Measurements from ENCODE around the gene PRRC1. TPM values are rescaled to one million over a fixed set of nuclear protein-coding genes. Genes with fewer than 3 reads are reported as not detected.

Gene PRRC1
- total and polyA plus RNA-seq, 7 donors, result 19.3 to 32.1 (median 28.8) TPM

DNA sequence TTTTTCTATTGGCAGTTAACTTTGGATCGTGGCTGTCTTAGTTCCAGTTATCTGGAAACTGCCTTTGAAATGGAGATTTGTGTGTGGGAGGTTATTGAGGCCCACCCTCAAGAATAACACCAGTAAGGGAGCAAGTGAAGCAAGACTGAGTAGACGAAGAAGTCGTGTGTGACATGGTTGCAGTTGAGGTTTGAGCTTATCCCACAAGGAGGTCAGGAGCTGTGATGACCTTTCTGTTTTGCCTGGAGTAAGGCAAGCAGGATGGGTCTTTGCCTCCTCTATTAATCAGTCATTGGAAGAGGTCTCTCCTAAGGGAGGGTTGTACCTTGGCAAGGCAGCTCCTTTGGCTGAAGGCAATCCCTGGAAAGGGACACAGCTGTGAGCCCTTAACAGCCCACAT lies 81.9 kb downstream of the PRRC1 start:
- H3K27ac ChIP-seq, result no peak overlapping the region

GRCh38 chr5:127599847-127600246 lies 82.4 kb downstream of the PRRC1 start:
- no peaks in the 10 kb centered on the region for H3K36me3 ChIP-seq
- no peak overlapping the region for H3K4me3 ChIP-seq
- WGBS, 2 donors, result 84 to 86% methylated on average over 4 of the region's 4 CpGs
- TF ChIP-seq POLR2A (IDR thresholded peaks at IDR 0.05), result no peak
- TF ChIP-seq, protein P1, sequence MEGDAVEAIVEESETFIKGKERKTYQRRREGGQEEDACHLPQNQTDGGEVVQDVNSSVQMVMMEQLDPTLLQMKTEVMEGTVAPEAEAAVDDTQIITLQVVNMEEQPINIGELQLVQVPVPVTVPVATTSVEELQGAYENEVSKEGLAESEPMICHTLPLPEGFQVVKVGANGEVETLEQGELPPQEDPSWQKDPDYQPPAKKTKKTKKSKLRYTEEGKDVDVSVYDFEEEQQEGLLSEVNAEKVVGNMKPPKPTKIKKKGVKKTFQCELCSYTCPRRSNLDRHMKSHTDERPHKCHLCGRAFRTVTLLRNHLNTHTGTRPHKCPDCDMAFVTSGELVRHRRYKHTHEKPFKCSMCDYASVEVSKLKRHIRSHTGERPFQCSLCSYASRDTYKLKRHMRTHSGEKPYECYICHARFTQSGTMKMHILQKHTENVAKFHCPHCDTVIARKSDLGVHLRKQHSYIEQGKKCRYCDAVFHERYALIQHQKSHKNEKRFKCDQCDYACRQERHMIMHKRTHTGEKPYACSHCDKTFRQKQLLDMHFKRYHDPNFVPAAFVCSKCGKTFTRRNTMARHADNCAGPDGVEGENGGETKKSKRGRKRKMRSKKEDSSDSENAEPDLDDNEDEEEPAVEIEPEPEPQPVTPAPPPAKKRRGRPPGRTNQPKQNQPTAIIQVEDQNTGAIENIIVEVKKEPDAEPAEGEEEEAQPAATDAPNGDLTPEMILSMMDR (IDR thresholded peaks at IDR 0.05), result no peak
- no peak for TF ChIP-seq POLR2AphosphoS5 (IDR thresholded peaks at IDR 0.05)
- TF ChIP-seq EP300 (IDR thresholded peaks at IDR 0.05), result no peak
- H3K4me1 ChIP-seq, result peaks cover 0 to 24% (median 8%) of the 10 kb centered on the region in 4 donors
- H3K27me3 ChIP-seq, result no peaks in the 10 kb centered on the region
- no peak overlapping the region for H3K27ac ChIP-seq
- intact Hi-C loops (cut with DNase I), result no loop called here
- DNase-seq, result peak; percentile 67
- H3K9me3 ChIP-seq, result no peaks in the 10 kb centered on the region

More for the DNA sequence above, 81.9 kb downstream of the PRRC1 start:
- Histone ChIP-seq H3K4me1 (peaks cover 0 to 24% (median 8%) of the 10 kb centered on the region in 4 donors), H3K9me3 (no peaks in the 10 kb centered on the region), H3K27me3 (no peaks in the 10 kb centered on the region), H3K4me3 (no peak overlapping the region), H3K36me3 (no peaks in the 10 kb centered on the region)
- intact Hi-C loops (cut with DNase I), result no loop called here
- TF ChIP-seq POLR2AphosphoS5 (IDR thresholded peaks at IDR 0.05), result no peak
- TF ChIP-seq POLR2A (IDR thresholded peaks at IDR 0.05), result no peak
- no peak for TF ChIP-seq EP300 (IDR thresholded peaks at IDR 0.05)
- TF ChIP-seq, protein P1 (IDR thresholded peaks at IDR 0.05), result no peak
- 85 to 90% methylated on average over 3 of the region's 3 CpGs for WGBS, 2 donors
- no peak for DNase-seq

DNA sequence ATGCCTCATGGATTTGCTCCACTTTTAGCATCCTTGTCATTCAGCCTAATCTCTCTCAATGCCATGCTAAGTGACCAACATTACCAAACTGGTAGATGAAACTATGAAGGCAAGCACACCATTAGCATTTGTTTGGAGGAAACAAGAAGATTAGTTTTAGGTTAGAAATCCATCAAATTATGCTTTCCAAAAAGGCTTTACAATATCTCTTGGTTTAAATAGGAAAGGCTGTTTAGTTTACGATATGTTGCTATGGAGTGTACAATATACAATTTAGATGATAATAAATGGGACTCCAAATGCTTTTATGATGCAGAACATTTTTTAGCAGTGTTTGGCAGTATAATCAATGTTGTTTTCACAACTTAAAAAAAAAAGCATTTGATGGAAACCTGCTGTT lies 83.7 kb downstream of the PRRC1 start:
- no peaks in the 10 kb centered on the region for H3K9me3 ChIP-seq
- no peak for DNase-seq
- no peak for TF ChIP-seq POLR2A (IDR thresholded peaks at IDR 0.05)
- TF ChIP-seq, protein P1 (IDR thresholded peaks at IDR 0.05), result no peak
- no peak for TF ChIP-seq POLR2AphosphoS5 (IDR thresholded peaks at IDR 0.05)
- no peak for TF ChIP-seq EP300 (IDR thresholded peaks at IDR 0.05)
- peaks cover 0 to 31% (median 10%) of the 10 kb centered on the region in 4 donors for H3K4me1 ChIP-seq
- no peak overlapping the region for H3K27ac ChIP-seq
- H3K36me3 ChIP-seq, result no peaks in the 10 kb centered on the region
- intact Hi-C loops (cut with DNase I), result no loop called here
- no peak overlapping the region for H3K4me3 ChIP-seq
- 71 to 72% methylated on average over 1 of the region's 1 CpG for WGBS, 2 donors
- no peaks in the 10 kb centered on the region for H3K27me3 ChIP-seq

DNA sequence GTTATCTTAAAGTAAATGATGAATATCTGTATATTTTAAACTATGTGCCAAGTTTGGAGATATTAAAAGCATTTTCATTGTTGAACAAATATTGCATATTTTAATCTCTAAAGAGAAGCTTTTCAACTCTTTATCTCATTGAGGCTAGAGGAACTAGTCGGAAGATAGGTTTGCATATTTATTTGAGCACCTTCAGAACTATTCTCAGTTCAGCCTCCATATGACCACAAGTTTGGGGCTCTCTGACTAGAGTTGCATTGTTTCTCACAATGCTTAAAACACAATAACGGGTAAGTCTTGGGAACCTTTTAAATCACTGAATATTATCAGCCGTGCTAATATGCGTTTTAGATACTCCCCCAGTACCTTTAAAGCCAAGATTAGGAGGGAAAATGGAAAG lies 84.2 kb downstream of the PRRC1 start:
- 89 to 92% methylated on average over 4 of the region's 4 CpGs for WGBS, 2 donors
- H3K36me3 ChIP-seq, result no peaks in the 10 kb centered on the region
- DNase-seq, result no peak
- intact Hi-C loops (cut with DNase I), result no loop called here
- H3K4me1 ChIP-seq, result peaks cover 0 to 32% (median 11%) of the 10 kb centered on the region in 4 donors
- H3K27me3 ChIP-seq, result no peaks in the 10 kb centered on the region
- H3K27ac ChIP-seq, result no peak overlapping the region
- H3K4me3 ChIP-seq, result no peak overlapping the region
- H3K9me3 ChIP-seq, result no peaks in the 10 kb centered on the region
- TF ChIP-seq, protein P1 (IDR thresholded peaks at IDR 0.05), result no peak
- TF ChIP-seq POLR2A (IDR thresholded peaks at IDR 0.05), result no peak
- no peak for TF ChIP-seq EP300 (IDR thresholded peaks at IDR 0.05)
- no peak for TF ChIP-seq POLR2AphosphoS5 (IDR thresholded peaks at IDR 0.05)

DNA sequence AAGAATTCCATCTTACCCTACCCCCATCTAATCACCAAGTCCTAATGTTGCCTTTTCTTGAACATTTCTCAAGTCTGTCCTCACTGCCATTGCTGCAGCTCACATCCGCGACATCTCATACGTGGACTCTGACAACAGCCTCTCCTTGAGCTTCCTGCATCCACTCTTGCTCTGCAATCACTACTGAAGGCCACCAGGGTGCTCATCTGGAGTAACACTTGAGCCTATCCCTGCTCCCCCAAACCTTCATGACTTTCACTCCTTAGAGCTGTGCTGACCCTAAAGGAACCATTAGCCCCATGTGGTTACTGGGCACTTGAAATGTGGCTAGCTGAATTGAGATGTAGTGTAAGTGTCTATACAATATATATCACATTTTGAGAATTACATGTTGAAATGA lies 85.0 kb downstream of the PRRC1 start:
- Histone ChIP-seq H3K36me3 (no peaks in the 10 kb centered on the region), H3K27ac (no peak overlapping the region), H3K4me3 (no peak overlapping the region), H3K27me3 (no peaks in the 10 kb centered on the region), H3K9me3 (no peaks in the 10 kb centered on the region), H3K4me1 (peaks cover 0 to 32% (median 11%) of the 10 kb centered on the region in 4 donors)
- no peak for TF ChIP-seq POLR2AphosphoS5 (IDR thresholded peaks at IDR 0.05)
- TF ChIP-seq, protein P1 (IDR thresholded peaks at IDR 0.05), result no peak
- TF ChIP-seq POLR2A (IDR thresholded peaks at IDR 0.05), result no peak
- intact Hi-C loops (cut with DNase I), result no loop called here
- 96 to 98% methylated on average over 3 of the region's 3 CpGs for WGBS, 2 donors
- no peak for DNase-seq
